ENCODE measurements around the gene POLR3B.

GRCh38 chr12:106495354-106495965 is 137.9 kb downstream of the POLR3B start:
- TF ChIP-seq, protein P1, sequence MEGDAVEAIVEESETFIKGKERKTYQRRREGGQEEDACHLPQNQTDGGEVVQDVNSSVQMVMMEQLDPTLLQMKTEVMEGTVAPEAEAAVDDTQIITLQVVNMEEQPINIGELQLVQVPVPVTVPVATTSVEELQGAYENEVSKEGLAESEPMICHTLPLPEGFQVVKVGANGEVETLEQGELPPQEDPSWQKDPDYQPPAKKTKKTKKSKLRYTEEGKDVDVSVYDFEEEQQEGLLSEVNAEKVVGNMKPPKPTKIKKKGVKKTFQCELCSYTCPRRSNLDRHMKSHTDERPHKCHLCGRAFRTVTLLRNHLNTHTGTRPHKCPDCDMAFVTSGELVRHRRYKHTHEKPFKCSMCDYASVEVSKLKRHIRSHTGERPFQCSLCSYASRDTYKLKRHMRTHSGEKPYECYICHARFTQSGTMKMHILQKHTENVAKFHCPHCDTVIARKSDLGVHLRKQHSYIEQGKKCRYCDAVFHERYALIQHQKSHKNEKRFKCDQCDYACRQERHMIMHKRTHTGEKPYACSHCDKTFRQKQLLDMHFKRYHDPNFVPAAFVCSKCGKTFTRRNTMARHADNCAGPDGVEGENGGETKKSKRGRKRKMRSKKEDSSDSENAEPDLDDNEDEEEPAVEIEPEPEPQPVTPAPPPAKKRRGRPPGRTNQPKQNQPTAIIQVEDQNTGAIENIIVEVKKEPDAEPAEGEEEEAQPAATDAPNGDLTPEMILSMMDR (conservative IDR thresholded peaks at IDR 0.05) = no peak
- TF ChIP-seq ZFX (IDR thresholded peaks at IDR 0.05) = no peak

All from C4-2B (cell line).